GM18498 (cell line): ENCODE results near the gene MIA.
"Not testable (repeated sequence)": the region's sequence is repeated elsewhere in the genome, so short reads cannot be mapped to it uniquely, and the experiment has no call there.

Experiments
- ATAC-seq: cut with Tn5 transposase; IDR thresholded peaks from one replicate; pipeline ENCODE4 v1.9.1; 2021; ENCODE audit warnings: mild to moderate bottlenecking, moderate library complexity; ENCODE audit not compliant: unreplicated experiment

The MIA gene

GRCh38 chr19:40750058-40750873 lies 25.1 kb upstream of the MIA start, which contains the start of gene ACTMAP:
Gene ACTMAP (minus strand): TSS chr19:40750477. CDS start chr19:40749803, 674 bp downstream.
- ATAC-seq = peak; percentile 88

- peak; percentile 63 for ATAC-seq
Measured at GRCh38 chr19:40750874-40751537, 24.3 kb upstream of the MIA start, which contains the start of gene SNRPA. Gene SNRPA (plus strand): TSS chr19:40751203. CDS start chr19:40751409, 206 bp downstream.

GRCh38 chr19:40752257-40752781 lies 23.0 kb upstream of the MIA start:
- no peak for ATAC-seq

GRCh38 chr19:40754611-40755247 lies 20.6 kb upstream of the MIA start:
- no peak for ATAC-seq

GRCh38 chr19:40755248-40755624 lies 20.1 kb upstream of the MIA start:
- no peak for ATAC-seq

- no peak for ATAC-seq
Measured at GRCh38 chr19:40755791-40756190, 19.5 kb upstream of the MIA start.

GRCh38 chr19:40756502-40757110 lies 18.7 kb upstream of the MIA start:
- ATAC-seq = no peak

GRCh38 chr19:40758491-40758890 lies 16.8 kb upstream of the MIA start:
- ATAC-seq = no peak

GRCh38 chr19:40759352-40759751 lies 16.0 kb upstream of the MIA start:
- ATAC-seq = no peak

- ATAC-seq = no peak
Measured at GRCh38 chr19:40762754-40763470, 12.4 kb upstream of the MIA start.

GRCh38 chr19:40763526-40763925 lies 11.8 kb upstream of the MIA start:
- no peak for ATAC-seq

- no peak for ATAC-seq
Measured at GRCh38 chr19:40763963-40764362, 11.4 kb upstream of the MIA start.

- ATAC-seq = not testable (repeated sequence)
Measured at GRCh38 chr19:40766385-40766784, 8.9 kb upstream of the MIA start.

- no peak for ATAC-seq
Measured at GRCh38 chr19:40768869-40769268, 6.5 kb upstream of the MIA start.

- not testable (repeated sequence) for ATAC-seq
Measured at GRCh38 chr19:40771101-40771862, 4.0 kb upstream of the MIA start.

GRCh38 chr19:40775632-40776022 lies 306 bp downstream of the MIA start:
- ATAC-seq = no peak

GRCh38 chr19:40776364-40776763 lies 1.0 kb downstream of the MIA start:
- ATAC-seq = no peak

GRCh38 chr19:40776932-40777644 lies 1.8 kb downstream of the MIA start:
- ATAC-seq = peak; percentile 61

- no peak for ATAC-seq
Measured at GRCh38 chr19:40777645-40777936, 2.3 kb downstream of the MIA start.
